ENCODE data around the gene ADAMTS19.

The ADAMTS19 gene

DNA sequence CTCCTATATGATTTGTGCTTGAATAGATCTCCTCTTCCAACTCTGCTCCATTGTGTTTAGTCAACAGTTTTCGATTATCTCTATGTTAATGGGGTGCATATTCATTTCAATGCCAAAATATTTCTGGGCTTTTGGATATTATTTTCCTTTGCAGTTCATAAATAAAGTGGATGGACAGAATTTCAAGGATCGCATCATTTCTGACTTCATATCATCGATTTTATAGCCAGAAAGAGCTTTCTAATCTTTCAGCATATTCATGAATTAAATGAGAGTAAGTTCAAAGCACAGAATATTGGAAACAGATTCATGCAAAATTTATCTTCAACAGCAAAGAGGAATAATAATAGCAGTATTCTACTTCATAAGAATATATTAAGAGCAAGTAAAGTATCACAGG lies 227.8 kb downstream of the ADAMTS19 start:
- DNase-seq = no peak

- DNase-seq = no peak
These were observed 228.9 kb downstream of the ADAMTS19 start for GRCh38 chr5:129689045-129689444.

DNA sequence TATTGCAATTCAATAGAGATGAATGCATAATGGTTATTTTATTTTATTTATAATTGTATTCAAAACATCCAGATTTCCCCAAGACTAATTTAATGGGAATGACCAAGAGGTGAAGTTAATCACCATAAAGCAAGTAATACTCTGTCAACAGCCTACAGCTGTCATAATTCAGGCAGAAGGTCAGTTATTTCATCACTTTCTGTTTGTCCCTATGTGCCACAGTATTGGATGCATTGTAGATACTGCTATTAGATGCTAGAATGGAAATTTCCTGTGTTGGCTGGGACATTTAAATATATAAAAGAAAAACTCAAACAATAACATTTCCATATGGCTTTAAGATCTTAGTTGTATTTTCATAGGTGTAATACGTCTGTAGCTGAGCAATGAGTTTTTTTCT lies 231.1 kb downstream of the ADAMTS19 start:
- DNase-seq = no peak

GRCh38 chr5:129696636-129697035 lies 236.5 kb downstream of the ADAMTS19 start:
- no peak for DNase-seq

DNA sequence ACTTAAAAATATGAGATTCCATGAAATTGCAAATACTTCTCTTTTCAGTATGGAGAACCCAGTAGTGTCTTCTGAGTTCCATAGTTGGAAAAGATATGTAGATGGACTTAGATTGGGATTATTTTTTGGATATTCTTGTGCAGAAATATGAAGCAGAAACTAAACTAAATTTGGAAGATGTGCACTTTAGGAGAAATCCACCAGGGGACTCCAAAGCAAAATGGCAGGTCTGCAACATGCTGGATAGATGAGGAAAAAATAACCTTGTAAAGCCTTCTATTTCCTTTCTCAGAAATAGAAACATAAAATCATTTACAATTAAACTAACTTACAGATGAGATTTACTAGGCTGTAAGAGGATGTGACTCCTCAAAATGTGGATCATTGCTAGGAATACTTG lies 238.6 kb downstream of the ADAMTS19 start:
- DNase-seq = no peak

GRCh38 chr5:129716235-129716634 lies 256.1 kb downstream of the ADAMTS19 start:
- DNase-seq = no peak

- no peak for DNase-seq
These were observed 256.6 kb downstream of the ADAMTS19 start for GRCh38 chr5:129716651-129717050.

- DNase-seq = no peak
These were observed 257.7 kb downstream of the ADAMTS19 start for GRCh38 chr5:129717751-129718310.

GRCh38 chr5:129718471-129719090 lies 258.5 kb downstream of the ADAMTS19 start:
- no peak for DNase-seq

- DNase-seq = no peak
These were observed 264.1 kb downstream of the ADAMTS19 start for GRCh38 chr5:129724222-129724621.

- DNase-seq = no peak
These were observed 264.5 kb downstream of the ADAMTS19 start for GRCh38 chr5:129724647-129725046.

GRCh38 chr5:129739773-129740172 lies 279.7 kb downstream of the ADAMTS19 start:
- DNase-seq = no peak

GRCh38 chr5:129743541-129744187 lies 283.6 kb downstream of the ADAMTS19 start:
- no peak for DNase-seq

DNA sequence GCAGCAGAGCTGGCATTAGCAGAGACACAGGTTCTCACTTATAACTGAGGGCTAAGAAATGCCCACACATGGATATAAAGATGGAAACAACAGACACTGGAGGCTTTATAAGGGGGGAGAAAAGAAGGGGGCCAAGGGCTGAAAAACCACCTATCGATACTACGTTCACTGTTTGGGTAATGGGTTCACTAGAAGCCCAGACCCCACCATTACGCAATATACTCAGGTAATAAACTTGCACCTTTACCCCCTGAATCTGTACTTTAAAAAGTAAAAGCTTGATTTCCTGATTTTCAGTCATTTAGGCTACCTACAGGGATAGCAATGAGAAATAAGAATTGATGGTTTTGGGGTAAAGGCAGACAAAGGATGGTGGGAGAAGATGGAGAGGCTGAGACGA lies 285.9 kb downstream of the ADAMTS19 start:
- DNase-seq = no peak

DNA sequence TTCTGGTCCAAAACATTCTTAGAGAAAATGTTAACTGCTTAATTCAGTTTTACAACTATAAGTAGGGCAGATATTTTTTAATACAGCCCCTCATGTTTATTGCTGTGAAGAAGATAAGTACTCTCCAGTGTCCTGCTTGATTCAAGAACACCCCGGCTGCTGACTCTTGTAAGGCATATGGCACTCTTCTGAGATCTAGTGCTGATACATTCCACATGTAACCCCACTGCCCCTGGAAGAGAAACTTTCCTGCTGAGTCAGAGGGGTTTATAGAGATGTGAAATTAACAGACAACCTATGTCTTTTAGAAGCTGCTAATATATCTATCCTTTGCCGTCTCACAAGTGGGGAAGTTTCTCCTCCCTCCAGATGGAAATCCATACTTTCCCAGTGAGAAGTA lies 286.8 kb downstream of the ADAMTS19 start:
- no peak for DNase-seq

DNA sequence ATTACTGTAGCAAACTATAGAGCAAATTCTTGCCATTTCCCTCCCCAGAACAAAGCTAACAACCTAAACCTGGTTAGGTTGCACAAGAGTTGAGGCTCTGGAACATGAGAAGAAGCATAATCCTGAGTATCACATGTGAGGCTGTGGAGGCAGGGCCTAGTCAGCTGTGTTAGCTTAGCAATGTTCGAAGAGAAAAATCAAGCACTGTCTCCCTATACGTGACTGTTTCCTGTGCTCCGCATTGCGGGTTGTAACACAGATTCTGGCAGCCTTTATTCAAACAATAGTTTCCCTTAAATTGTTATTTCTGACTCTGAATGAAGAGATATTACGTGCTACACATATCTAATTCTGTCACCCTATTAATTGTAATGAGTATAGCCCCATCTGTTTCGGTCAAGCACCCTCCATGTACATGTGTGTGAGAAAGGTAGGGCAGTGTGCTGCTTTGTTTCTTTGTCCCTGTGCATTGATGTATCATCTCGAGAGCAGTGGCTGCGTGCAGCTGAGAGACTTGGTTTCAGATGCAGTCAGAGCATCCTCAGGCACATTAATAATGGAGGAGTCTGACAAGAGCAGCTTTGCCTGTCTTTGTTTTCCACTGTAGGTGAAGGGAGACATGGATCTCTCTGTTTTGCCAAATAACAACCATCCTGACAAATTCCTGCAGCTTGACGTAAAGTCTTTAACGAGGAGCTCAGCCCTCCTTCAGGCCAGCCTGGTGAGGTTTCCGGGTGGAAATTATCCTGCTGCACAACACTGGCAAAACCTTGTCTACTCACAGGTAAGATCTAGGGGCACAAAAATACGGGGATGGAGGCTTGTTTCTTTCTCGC lies 287.7 kb downstream of the ADAMTS19 start, which contains the start of gene MINAR2:
Gene MINAR2 (plus strand): TSS at position 523 of the 836 bp plus-strand sequence. CDS start 97 bp downstream, at position 620.
- DNase-seq = no peak

DNA sequence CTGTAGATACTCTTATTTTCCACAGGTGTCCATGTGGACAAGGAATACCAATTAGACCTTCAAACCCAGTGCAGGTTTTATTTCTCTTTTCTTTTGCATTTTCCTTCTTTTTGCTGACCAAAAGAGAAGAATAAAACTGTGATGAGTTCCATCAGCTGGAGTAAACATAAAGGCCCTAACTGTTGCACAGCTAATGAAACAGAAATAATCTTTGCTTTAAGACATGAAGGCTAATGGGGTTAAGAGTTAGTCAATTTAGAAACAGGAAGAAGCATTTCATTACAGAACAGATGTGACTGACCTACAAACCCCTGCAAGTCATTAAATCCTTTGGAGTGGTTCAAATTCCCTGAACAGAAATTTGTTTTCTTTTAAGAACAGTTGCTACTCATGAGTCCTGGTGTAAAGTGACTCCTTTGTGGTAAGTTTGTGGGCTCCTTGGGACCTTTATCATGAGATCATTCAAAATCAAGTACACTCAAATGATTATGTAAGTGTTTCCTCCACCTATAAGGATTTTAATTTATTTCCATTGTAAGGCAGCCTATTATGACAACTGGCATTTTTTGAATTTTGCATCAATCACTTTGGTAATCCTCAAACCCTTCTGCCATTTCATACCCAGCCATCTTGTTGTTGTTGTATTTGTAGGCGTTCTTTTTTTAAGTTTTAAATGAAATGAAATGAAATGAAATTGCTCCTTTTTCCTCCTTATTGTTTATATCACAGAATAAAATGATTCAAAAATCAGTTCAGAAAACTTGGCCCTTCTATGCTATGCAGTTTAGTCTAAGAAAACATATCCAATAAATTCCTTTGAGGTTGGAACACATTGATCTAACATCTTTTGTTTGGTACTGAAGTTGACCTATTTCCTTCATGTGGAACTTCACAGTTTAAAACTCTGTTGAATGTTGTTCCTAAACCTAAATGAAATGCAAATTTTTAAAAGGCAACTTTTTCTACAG lies 289.1 kb downstream of the ADAMTS19 start:
- no peak for DNase-seq

DNA sequence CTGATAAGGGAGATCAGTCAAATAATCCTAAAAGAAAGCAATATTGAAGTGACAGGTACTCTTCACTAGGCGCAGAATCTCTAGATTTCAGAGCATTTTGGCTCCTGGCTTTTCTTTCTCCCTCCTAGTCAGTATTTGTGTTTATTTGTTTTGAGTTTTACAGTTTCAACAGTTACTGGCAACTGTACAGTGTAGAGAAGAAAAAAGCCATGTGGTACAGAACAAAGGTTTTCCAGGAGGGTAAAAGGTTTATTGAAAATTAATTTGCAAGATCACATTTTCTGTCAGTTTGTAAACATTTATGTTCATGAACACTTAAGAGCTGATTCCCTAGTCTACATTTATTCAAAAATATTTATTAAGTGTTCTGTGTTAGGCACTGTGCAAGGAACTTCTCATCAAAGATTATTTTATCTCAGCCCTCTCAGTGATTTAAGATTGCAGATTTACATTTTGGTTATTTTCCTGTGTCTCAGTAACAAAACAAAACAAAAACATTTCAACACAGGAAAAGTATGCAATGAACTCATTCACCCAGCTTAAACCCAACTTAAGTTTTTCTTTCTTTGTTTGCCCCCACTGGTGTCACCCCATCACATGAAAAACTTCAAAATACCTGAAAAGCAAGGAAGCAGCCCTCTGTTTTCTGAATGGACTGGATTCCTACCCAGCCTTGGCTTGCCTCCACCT lies 300.7 kb downstream of the ADAMTS19 start:
- no peak for DNase-seq

- no peak for DNase-seq
These were observed 303.6 kb downstream of the ADAMTS19 start for GRCh38 chr5:129763651-129764050.

GRCh38 chr5:129766798-129767197 lies 306.7 kb downstream of the ADAMTS19 start:
- no peak for DNase-seq

GRCh38 chr5:129767927-129768380 lies 307.9 kb downstream of the ADAMTS19 start:
- peak; percentile 48 for DNase-seq

DNA sequence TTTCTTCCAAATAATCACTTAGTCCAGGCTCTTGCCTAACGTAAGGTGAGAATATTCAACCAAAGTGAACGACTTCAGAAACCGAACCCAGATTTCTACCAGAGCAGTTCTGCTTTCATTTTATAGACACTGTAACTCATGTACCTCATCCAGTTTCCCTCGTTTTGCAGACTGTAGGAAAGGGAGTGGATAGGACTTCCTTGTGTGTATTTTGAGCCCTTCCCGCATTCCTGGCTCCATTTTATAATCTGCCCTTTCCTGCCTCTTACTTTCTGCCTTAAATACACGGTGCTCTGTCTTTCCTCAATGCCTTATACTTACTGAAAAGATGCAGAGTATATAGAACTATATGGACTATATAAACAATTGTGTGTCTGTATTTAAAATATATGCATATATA lies 308.6 kb downstream of the ADAMTS19 start:
- no peak for DNase-seq
